T-helper 17 cell (primary cell): ENCODE results near the gene TSPAN13. TPM values are rescaled to one million over a fixed set of nuclear protein-coding genes. Genes with fewer than 3 reads are reported as not detected.

Experiments used
- ATAC-seq: fragments of 150-1000 bp; cut with Tn5 transposase; 2 replicates; pipeline ENCODE4 v1.10.0; 2021; ENCODE audit warnings: mild to moderate bottlenecking, moderate library complexity
- DNase-seq, 3 donors: peaks; one replicate each; pipeline versions ENCODE4 v3.0.0 to v3.0.0-alpha.2; 2020 to 2021
- H3K9me3 ChIP-seq: one replicate; pipeline ENCODE4 v1.7.0; 2013; ENCODE audit warnings: low read length, mild to moderate bottlenecking; ENCODE audit not compliant: control insufficient read depth, poor library complexity, severe bottlenecking
- H3K27ac Mint-ChIP-seq: one replicate; pipeline ENCODE4 v1.8.0; 2022; ENCODE audit warnings: mild to moderate bottlenecking, moderate library complexity, mixed read lengths
- H3K27me3 Mint-ChIP-seq: one replicate; pipeline ENCODE4 v1.8.0; 2022; ENCODE audit warnings: mixed read lengths
- H3K36me3 Mint-ChIP-seq: one replicate; pipeline ENCODE4 v1.8.0; 2022; ENCODE audit warnings: low read depth, mixed read lengths
- H3K4me1 Mint-ChIP-seq: one replicate; pipeline ENCODE4 v1.8.0; 2022; ENCODE audit warnings: mild to moderate bottlenecking, mixed read lengths
- H3K4me3 Mint-ChIP-seq: one replicate; pipeline ENCODE4 v1.8.0; 2022; ENCODE audit warnings: mild to moderate bottlenecking, moderate library complexity, mixed read lengths
- total RNA-seq, 4 donors: library from RNA in 2 of 4; stranded (reverse) in 2 of 4; gene quantifications; one replicate each; pipeline ENCODE4 v1.2.3 and lab custom pipeline; 2022 to 2026

The TSPAN13 gene
- total RNA-seq, 2 donors from 2014 or later, result 0.42 to 1.4 TPM

DNA sequence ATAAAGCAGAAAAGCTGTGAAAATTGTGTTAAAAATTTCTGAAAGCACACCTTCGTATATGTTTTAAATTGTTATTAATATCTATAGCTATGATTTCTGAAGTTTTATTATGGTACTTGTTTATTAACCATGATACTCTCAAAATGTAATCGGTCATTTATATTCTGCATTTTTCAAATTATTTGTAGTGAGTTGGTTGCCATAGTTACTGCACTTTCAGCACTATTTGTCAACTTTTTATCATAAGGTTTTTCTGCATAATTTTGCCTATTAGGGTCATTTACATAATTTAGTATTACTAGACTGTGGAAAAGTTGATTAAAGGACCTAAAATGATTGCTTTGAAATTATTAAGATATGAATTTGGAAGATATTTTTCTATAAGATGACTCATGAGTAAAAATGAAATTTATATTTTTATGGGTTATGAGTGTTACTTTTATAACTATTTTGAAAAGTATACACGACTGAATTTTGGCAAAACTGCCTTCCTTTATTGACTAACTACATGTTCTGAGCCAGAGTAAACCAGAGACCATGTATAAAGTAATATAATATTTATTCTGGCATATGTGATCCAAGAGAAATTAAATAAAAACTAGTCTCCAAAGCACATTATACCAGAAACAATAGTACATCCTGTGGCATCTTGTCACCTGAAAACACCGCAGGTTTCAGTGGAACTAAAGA is 59.1 kb downstream of the TSPAN13 start:
- no peaks in the 10 kb centered on the region for H3K9me3 ChIP-seq
- Mint-ChIP-seq H3K27me3 (peaks cover 33% of the 10 kb centered on the region), H3K27ac (no peak overlapping the region), H3K4me3 (no peak overlapping the region), H3K4me1 (no peaks in the 10 kb centered on the region), H3K36me3 (peaks cover 3% of the 10 kb centered on the region)
- DNase-seq (no peak), ATAC-seq (no peak)

DNA sequence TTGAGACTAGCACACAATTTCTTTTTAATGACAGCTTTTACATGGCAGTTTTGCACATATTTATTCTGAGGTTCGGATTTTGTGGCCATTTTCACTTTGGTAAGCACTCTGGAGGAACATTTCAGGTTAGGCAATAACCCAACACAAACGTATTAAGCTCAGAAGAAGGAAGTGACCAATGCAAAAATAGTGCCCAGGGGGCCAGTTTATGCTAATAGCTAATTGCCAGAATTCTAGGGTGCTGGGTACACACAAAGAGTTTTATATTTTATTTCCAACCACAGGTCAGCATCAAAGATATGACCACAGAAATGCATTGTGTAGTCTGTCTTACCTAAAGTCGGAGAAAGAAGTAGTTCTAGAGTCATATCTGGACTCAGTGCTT is 59.7 kb downstream of the TSPAN13 start:
- Mint-ChIP-seq H3K27ac (no peak overlapping the region), H3K27me3 (peaks cover 29% of the 10 kb centered on the region), H3K4me1 (no peaks in the 10 kb centered on the region), H3K4me3 (no peak overlapping the region), H3K36me3 (no peaks in the 10 kb centered on the region)
- no peak for DNase-seq
- no peaks in the 10 kb centered on the region for H3K9me3 ChIP-seq
- no peak for ATAC-seq

DNA sequence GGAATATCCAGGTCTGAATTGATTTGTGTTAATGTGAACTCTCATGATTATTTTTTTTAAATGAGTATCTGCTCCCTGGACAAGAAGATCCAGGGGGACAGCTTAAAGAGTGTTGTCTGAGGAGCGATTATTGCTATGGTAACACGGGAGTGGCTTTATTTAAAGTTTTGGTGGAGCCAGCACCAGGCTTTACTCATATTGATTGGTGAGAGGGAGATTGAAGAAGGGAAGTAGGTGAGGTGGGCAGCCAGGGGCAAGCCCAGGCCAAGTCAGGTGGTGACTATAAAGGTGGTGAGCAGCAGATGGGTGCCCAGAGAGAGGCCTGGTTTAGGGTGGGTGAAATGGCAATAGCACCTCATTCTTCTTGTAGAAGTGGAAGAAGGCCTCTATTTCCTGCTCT is 61.4 kb downstream of the TSPAN13 start:
- no peaks in the 10 kb centered on the region for H3K36me3 Mint-ChIP-seq
- no peak for DNase-seq
- H3K27ac Mint-ChIP-seq, result no peak overlapping the region
- no peaks in the 10 kb centered on the region for H3K4me1 Mint-ChIP-seq
- H3K4me3 Mint-ChIP-seq, result no peak overlapping the region
- peaks cover 19% of the 10 kb centered on the region for H3K27me3 Mint-ChIP-seq
- no peak for ATAC-seq
- H3K9me3 ChIP-seq, result no peaks in the 10 kb centered on the region

DNA sequence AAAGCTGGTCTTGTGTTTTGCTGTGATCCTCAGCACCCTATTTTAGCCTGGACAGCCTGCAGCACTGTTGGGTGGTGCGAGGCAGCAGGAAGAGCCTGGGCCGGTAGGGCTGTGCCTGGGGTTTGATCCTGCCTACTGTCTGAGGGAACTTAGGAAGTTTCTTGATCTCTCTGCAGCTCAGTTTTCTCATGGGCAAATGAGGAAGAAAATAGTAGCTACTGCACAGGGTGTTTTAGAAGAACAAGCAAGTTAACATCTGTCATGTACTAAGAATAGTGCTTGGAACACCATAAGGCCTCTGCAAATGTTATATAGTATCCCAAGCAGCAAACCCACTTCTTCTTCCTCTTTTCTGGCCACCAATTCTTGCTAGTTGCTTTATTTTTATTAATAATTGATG is 63.3 kb downstream of the TSPAN13 start:
- Mint-ChIP-seq H3K27ac (no peak overlapping the region), H3K4me3 (no peak overlapping the region), H3K4me1 (no peaks in the 10 kb centered on the region), H3K36me3 (no peaks in the 10 kb centered on the region), H3K27me3 (peaks cover 22% of the 10 kb centered on the region)
- no peaks in the 10 kb centered on the region for H3K9me3 ChIP-seq
- no peak for ATAC-seq
- no peak for DNase-seq

DNA sequence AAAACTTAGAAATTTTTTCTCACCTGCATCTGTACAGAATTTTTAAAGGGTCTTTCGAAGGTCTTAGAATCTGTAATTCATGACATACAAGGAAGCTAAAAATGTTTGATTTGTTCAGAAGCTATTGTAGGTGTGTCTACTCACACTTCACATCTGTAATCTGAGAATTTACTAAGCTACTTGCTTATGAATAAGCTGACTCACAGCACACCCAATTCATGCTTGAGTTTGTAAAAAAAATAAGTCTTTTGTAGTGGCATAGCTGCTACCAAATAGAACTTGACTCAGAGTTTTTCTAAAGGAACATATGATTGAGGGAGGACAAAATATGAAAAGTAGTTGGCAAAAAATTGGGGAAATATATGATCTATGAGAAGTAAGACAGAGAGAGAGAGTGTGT is 64.0 kb downstream of the TSPAN13 start:
- no peak overlapping the region for H3K4me3 Mint-ChIP-seq
- H3K4me1 Mint-ChIP-seq, result no peaks in the 10 kb centered on the region
- H3K27me3 Mint-ChIP-seq, result peaks cover 22% of the 10 kb centered on the region
- no peak for ATAC-seq
- no peak for DNase-seq
- no peaks in the 10 kb centered on the region for H3K9me3 ChIP-seq
- no peak overlapping the region for H3K27ac Mint-ChIP-seq
- no peaks in the 10 kb centered on the region for H3K36me3 Mint-ChIP-seq

DNA sequence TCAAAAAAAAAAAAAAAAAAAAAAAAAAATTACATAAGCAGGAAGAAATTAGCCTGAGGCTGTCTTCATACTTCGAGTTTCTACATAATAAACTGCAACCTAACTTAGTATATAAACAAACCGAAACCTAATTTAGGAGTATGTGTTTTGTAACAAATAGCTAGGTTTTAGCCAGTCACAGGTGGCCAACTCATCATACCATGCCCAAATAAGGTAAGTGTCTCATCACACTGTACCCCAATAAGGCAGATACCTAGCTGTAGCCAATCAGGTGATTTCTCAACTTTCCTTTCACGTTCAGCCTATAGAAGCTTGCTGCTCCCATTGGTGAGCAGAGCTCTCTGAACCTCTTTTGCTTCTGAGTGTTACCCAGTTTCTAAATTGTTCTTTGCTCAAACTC is 65.2 kb downstream of the TSPAN13 start:
- DNase-seq (no peak), ATAC-seq (no peak)
- Mint-ChIP-seq H3K27me3 (peaks cover 22% of the 10 kb centered on the region), H3K4me1 (no peaks in the 10 kb centered on the region), H3K36me3 (no peaks in the 10 kb centered on the region), H3K27ac (no peak overlapping the region), H3K4me3 (no peak overlapping the region)
- no peaks in the 10 kb centered on the region for H3K9me3 ChIP-seq

DNA sequence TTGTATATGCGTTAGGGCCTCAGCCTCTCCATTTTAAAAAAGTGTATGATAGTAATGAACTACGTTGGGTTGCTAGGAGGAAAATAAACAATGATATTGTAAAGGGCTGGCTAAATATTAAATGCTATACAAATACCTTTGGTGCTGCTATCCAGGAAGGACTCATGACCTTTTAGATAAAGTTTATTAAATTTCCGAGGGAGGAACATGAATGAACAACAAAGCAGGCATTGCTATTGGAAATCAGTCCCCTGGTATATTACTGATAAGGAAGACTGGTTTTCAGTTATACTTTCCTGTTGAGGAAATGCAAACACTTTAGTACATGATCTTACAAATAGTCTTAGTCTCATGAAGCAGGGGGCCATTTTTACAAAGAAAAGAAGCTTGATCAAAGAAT is 68.5 kb downstream of the TSPAN13 start:
- no peaks in the 10 kb centered on the region for H3K9me3 ChIP-seq
- DNase-seq (no peak), ATAC-seq (no peak)
- H3K4me3 Mint-ChIP-seq, result no peak overlapping the region
- no peak overlapping the region for H3K27ac Mint-ChIP-seq
- no peaks in the 10 kb centered on the region for H3K36me3 Mint-ChIP-seq
- peaks cover 5% of the 10 kb centered on the region for H3K27me3 Mint-ChIP-seq
- no peaks in the 10 kb centered on the region for H3K4me1 Mint-ChIP-seq

DNA sequence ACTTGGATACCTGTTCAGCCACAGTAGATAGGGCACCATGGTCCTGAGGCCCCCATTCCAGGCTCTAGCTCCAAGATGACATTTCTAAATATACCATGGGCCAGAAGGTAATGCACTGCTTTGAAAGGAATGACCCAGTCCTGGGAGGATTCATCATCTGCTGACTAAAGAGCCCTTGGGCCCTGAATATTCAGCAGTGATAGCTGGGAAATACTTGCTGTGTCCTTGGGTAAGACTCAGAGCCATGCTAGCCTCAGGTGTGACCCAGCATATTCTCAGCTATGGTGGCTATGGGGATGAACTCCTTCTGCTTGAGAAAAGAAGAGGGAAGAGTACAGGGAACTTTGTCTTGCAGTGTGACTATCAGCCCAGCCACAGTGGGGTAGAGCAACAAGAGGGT is 72.5 kb downstream of the TSPAN13 start:
- DNase-seq (no peak), ATAC-seq (no peak)
- Mint-ChIP-seq H3K27ac (no peak overlapping the region), H3K4me3 (no peak overlapping the region), H3K36me3 (no peaks in the 10 kb centered on the region), H3K4me1 (no peaks in the 10 kb centered on the region), H3K27me3 (peaks cover 4% of the 10 kb centered on the region)
- H3K9me3 ChIP-seq, result no peaks in the 10 kb centered on the region

DNA sequence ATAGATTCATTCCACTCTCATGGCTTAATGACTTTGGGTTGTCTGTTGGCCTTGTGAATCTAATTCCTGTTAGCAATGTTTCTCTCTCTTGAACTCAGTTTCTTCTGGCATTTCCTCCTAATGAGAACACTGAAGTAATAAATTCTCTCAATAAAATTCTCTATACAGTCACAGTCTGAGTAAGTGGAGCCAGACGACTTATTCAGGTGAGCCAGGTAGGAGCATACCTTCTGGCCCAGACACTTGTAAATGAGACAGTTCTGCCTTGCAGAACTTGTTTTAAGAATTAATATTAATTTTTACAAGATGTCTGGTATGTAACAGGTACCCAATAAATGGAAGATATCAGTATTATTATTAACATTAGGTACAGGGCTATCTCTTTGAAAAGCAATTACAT is 79.8 kb downstream of the TSPAN13 start:
- H3K27ac Mint-ChIP-seq, result no peak overlapping the region
- peaks cover 9% of the 10 kb centered on the region for H3K27me3 Mint-ChIP-seq
- no peak for DNase-seq
- H3K4me3 Mint-ChIP-seq, result no peak overlapping the region
- H3K9me3 ChIP-seq, result no peaks in the 10 kb centered on the region
- H3K4me1 Mint-ChIP-seq, result no peaks in the 10 kb centered on the region
- no peak for ATAC-seq
- no peaks in the 10 kb centered on the region for H3K36me3 Mint-ChIP-seq

Other genes starting within 250 kb of the TSPAN13 start
- not detected for gene LRRC72, start 226.9 kb upstream of the TSPAN13 start, total RNA-seq
- 1 to 10 TPM; 6.8 to 6.9 TPM for gene ANKMY2, start 108.0 kb upstream of the TSPAN13 start, total RNA-seq
- gene BZW2, start 107.6 kb upstream of the TSPAN13 start, total RNA-seq, result 10 to 100 TPM; 24.0 to 29.4 TPM
- gene AGR2, start 51.2 kb downstream of the TSPAN13 start, total RNA-seq, result not detected
- not detected for gene AGR3, start 128.2 kb downstream of the TSPAN13 start, total RNA-seq